ENCODE measurements around the gene HMGN3.
"Not testable (repeated sequence)": the region's sequence is repeated elsewhere in the genome, so short reads cannot be mapped to it uniquely, and the experiment has no call there.

HMGN3 gene

DNA sequence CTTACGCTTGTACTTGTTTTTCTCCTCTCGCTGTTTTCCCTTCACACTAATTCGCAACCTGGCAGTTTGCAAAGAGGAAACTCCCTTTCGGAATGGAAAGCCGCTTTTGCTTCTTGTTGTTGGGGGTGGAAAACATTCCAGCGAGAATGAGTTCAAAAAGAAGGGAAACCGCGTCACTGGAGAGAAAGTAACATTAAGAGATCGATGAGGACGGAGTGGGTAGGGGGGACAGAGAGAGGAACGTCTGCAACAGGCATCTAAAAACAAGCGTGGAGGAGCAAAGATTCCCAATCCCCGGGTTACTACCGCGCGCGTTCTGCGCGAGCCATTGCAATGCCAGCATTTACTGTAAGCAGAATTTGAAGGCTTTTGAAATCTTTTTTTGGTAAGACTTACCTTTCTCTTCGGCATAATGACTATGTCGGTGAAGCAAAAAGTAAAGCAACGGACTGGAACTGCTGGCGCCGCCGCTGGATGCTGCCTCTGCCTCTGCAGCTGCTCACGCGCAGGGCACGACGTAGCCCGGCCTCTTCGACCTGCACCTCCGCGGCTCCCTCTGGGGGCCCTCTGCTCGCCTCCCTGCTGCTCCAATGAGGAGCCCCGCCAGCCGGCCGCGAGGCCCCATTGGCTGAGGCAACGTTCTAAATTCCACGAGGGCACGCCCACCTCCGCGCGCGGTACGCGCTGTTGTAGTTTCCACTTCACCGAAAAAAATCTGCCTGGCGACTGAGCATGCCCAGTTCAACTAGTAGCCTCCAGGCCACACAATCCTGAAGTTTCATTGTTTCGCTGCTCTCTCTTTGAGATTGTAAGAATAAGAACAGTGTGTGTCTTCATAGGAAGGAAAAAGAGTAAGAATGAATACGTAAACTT is at the start of gene HMGN3:
HMGN3 (minus strand) TSS at position 533 of the 873 bp plus-strand sequence.
- H3K4me1 ChIP-seq (ENCODE audit: control insufficient read depth in 1 of 2, insufficient read depth in 2 of 2, low read length in 2 of 2): peaks cover 0 to 15% of the 10 kb centered on the region in 2 donors
- H3K27me3 ChIP-seq (ENCODE audit: low read depth, low read length): no peaks in the 10 kb centered on the region
- H3K9me3 ChIP-seq (ENCODE audit: control insufficient read depth in 1 of 2, low read length in 2 of 2): no peaks in the 10 kb centered on the region
- H3K27ac ChIP-seq (ENCODE audit: low read length): peak within 1 kb of the TSS; percentile 97
- no peaks in the 10 kb centered on the region for H3K36me3 ChIP-seq (ENCODE audit: control insufficient read depth in 1 of 2, insufficient read depth in 2 of 2, low read length in 2 of 2)
- H3K4me3 ChIP-seq (ENCODE audit: low read depth in 1 of 2, low read length in 2 of 2): peak within 1 kb of the TSS; percentile 92 to 100

DNA sequence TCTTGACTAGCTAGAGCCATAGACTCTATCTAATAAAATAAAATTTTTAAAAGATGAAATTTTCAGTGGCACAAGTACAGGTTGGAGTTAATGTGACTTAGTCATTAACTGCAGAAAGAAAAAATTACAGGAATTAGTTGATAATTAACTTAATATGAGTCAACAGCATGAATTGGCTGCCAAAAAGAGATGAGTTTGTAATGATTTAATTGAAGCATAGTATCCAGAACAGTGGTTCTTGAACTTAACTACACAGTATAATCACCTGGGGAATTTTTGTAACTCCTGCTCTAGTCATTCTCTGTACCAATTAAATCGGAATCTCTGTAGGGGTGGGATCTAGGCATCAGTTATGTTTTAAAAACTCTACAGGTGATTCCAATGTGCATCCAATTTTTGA is 46.3 kb upstream of the HMGN3 start:
- no peaks in the 10 kb centered on the region for H3K36me3 ChIP-seq (ENCODE audit: control insufficient read depth in 1 of 2, insufficient read depth in 2 of 2, low read length in 2 of 2)
- no peak overlapping the region for H3K27ac ChIP-seq (ENCODE audit: low read length)
- no peaks in the 10 kb centered on the region for H3K4me1 ChIP-seq (ENCODE audit: control insufficient read depth in 1 of 2, insufficient read depth in 2 of 2, low read length in 2 of 2)

GRCh38 chr6:79277109-79277508 is 42.6 kb upstream of the HMGN3 start:
- Histone ChIP-seq H3K4me1 (ENCODE audit: control insufficient read depth in 1 of 2, insufficient read depth in 2 of 2, low read length in 2 of 2) (no peaks in the 10 kb centered on the region), H3K9me3 (ENCODE audit: control insufficient read depth in 1 of 2, low read length in 2 of 2) (peaks cover 0 to 9% of the 10 kb centered on the region in 2 donors), H3K27me3 (ENCODE audit: low read depth, low read length) (no peaks in the 10 kb centered on the region), H3K36me3 (ENCODE audit: control insufficient read depth in 1 of 2, insufficient read depth in 2 of 2, low read length in 2 of 2) (no peaks in the 10 kb centered on the region), H3K27ac (ENCODE audit: low read length) (no peak overlapping the region), H3K4me3 (ENCODE audit: low read depth in 1 of 2, low read length in 2 of 2) (no peak overlapping the region)

More for the DNA sequence above, 46.3 kb upstream of the HMGN3 start:
- Histone ChIP-seq H3K9me3 (ENCODE audit: control insufficient read depth in 1 of 2, low read length in 2 of 2) (peaks cover 0 to 12% of the 10 kb centered on the region in 2 donors), H3K27me3 (ENCODE audit: low read depth, low read length) (no peaks in the 10 kb centered on the region), H3K4me3 (ENCODE audit: low read depth in 1 of 2, low read length in 2 of 2) (no peak overlapping the region)

GRCh38 chr6:79269877-79270276 is 35.4 kb upstream of the HMGN3 start:
- Histone ChIP-seq H3K36me3 (ENCODE audit: control insufficient read depth in 1 of 2, insufficient read depth in 2 of 2, low read length in 2 of 2) (no peaks in the 10 kb centered on the region), H3K27me3 (ENCODE audit: low read depth, low read length) (no peaks in the 10 kb centered on the region), H3K9me3 (ENCODE audit: control insufficient read depth in 1 of 2, low read length in 2 of 2) (no peaks in the 10 kb centered on the region), H3K27ac (ENCODE audit: low read length) (no peak overlapping the region), H3K4me1 (ENCODE audit: control insufficient read depth in 1 of 2, insufficient read depth in 2 of 2, low read length in 2 of 2) (peaks cover 0 to 5% of the 10 kb centered on the region in 2 donors), H3K4me3 (ENCODE audit: low read depth in 1 of 2, low read length in 2 of 2) (no peak overlapping the region)

- Histone ChIP-seq H3K36me3 (ENCODE audit: control insufficient read depth in 1 of 2, insufficient read depth in 2 of 2, low read length in 2 of 2) (no peaks in the 10 kb centered on the region), H3K27me3 (ENCODE audit: low read depth, low read length) (no peaks in the 10 kb centered on the region), H3K9me3 (ENCODE audit: control insufficient read depth in 1 of 2, low read length in 2 of 2) (no peaks in the 10 kb centered on the region), H3K4me1 (ENCODE audit: control insufficient read depth in 1 of 2, insufficient read depth in 2 of 2, low read length in 2 of 2) (peaks cover 0 to 11% of the 10 kb centered on the region in 2 donors), H3K4me3 (ENCODE audit: low read depth in 1 of 2, low read length in 2 of 2) (no peak overlapping the region), H3K27ac (ENCODE audit: low read length) (no peak overlapping the region)
Measured at GRCh38 chr6:79267128-79267527, 32.6 kb upstream of the HMGN3 start.

DNA sequence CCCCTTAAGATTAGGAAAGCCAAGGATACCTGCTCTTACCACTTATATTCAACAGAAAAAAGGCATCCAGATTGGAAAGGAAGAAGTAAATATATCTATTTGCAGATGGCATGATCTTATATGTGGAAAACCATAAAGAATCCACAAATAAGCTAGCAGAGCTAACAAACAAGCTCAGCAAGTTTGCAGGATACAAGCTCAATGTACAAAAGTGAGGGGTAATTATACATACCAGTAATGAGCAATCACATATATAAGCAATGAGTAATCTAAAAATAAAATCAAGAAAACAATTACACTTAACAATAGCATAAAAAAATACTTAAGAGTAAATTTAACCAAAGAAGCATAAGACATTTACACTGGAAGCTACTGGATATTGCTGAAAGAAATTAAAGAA is 31.6 kb upstream of the HMGN3 start:
- no peaks in the 10 kb centered on the region for H3K9me3 ChIP-seq (ENCODE audit: control insufficient read depth in 1 of 2, low read length in 2 of 2)

GRCh38 chr6:79263359-79263758 is 28.9 kb upstream of the HMGN3 start:
- Histone ChIP-seq H3K4me3 (ENCODE audit: low read depth in 1 of 2, low read length in 2 of 2) (no peak overlapping the region), H3K36me3 (ENCODE audit: control insufficient read depth in 1 of 2, insufficient read depth in 2 of 2, low read length in 2 of 2) (no peaks in the 10 kb centered on the region), H3K27me3 (ENCODE audit: low read depth, low read length) (no peaks in the 10 kb centered on the region), H3K9me3 (ENCODE audit: control insufficient read depth in 1 of 2, low read length in 2 of 2) (peaks cover 0 to 4% of the 10 kb centered on the region in 2 donors), H3K4me1 (ENCODE audit: control insufficient read depth in 1 of 2, insufficient read depth in 2 of 2, low read length in 2 of 2) (peaks cover 0 to 6% of the 10 kb centered on the region in 2 donors), H3K27ac (ENCODE audit: low read length) (no peak overlapping the region)

More for the DNA sequence above, 31.6 kb upstream of the HMGN3 start:
- Histone ChIP-seq H3K4me1 (ENCODE audit: control insufficient read depth in 1 of 2, insufficient read depth in 2 of 2, low read length in 2 of 2) (peaks cover 0 to 11% of the 10 kb centered on the region in 2 donors), H3K27ac (ENCODE audit: low read length) (no peak overlapping the region), H3K4me3 (ENCODE audit: low read depth in 1 of 2, low read length in 2 of 2) (no peak overlapping the region), H3K27me3 (ENCODE audit: low read depth, low read length) (no peaks in the 10 kb centered on the region), H3K36me3 (ENCODE audit: control insufficient read depth in 1 of 2, insufficient read depth in 2 of 2, low read length in 2 of 2) (no peaks in the 10 kb centered on the region)

GRCh38 chr6:79261666-79262065 is 27.2 kb upstream of the HMGN3 start:
- peaks cover 0 to 6% of the 10 kb centered on the region in 2 donors for H3K4me1 ChIP-seq (ENCODE audit: control insufficient read depth in 1 of 2, insufficient read depth in 2 of 2, low read length in 2 of 2)
- peaks cover 0 to 4% of the 10 kb centered on the region in 2 donors for H3K9me3 ChIP-seq (ENCODE audit: control insufficient read depth in 1 of 2, low read length in 2 of 2)
- H3K27me3 ChIP-seq (ENCODE audit: low read depth, low read length): no peaks in the 10 kb centered on the region
- H3K4me3 ChIP-seq (ENCODE audit: low read depth in 1 of 2, low read length in 2 of 2): no peak overlapping the region
- no peaks in the 10 kb centered on the region for H3K36me3 ChIP-seq (ENCODE audit: control insufficient read depth in 1 of 2, insufficient read depth in 2 of 2, low read length in 2 of 2)
- no peak overlapping the region for H3K27ac ChIP-seq (ENCODE audit: low read length)

DNA sequence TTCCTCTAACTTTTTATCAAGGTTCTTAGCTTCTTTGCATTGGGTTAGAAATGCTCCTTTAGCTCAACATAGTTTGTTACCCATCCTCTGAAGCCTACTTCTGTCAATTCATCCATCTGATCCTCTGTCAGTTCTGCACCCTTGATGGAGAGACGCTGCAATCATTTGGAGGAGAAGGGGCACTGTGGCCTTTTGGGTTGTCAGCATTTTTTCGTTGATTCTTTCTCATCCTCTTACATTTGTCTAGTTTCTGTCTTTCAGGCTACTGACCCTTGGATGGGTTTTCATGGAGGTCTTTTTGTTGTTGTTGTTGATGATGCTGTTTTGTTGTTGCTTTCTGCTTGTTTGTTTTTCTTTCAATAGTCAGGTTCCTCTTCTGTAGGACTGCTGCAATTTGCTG is 26.3 kb upstream of the HMGN3 start:
- no peak overlapping the region for H3K4me3 ChIP-seq (ENCODE audit: low read depth in 1 of 2, low read length in 2 of 2)
- peaks cover 0 to 6% of the 10 kb centered on the region in 2 donors for H3K4me1 ChIP-seq (ENCODE audit: control insufficient read depth in 1 of 2, insufficient read depth in 2 of 2, low read length in 2 of 2)
- H3K36me3 ChIP-seq (ENCODE audit: control insufficient read depth in 1 of 2, insufficient read depth in 2 of 2, low read length in 2 of 2): no peaks in the 10 kb centered on the region
- no peak overlapping the region for H3K27ac ChIP-seq (ENCODE audit: low read length)
- peaks cover 0 to 4% of the 10 kb centered on the region in 2 donors for H3K9me3 ChIP-seq (ENCODE audit: control insufficient read depth in 1 of 2, low read length in 2 of 2)
- H3K27me3 ChIP-seq (ENCODE audit: low read depth, low read length): no peaks in the 10 kb centered on the region

DNA sequence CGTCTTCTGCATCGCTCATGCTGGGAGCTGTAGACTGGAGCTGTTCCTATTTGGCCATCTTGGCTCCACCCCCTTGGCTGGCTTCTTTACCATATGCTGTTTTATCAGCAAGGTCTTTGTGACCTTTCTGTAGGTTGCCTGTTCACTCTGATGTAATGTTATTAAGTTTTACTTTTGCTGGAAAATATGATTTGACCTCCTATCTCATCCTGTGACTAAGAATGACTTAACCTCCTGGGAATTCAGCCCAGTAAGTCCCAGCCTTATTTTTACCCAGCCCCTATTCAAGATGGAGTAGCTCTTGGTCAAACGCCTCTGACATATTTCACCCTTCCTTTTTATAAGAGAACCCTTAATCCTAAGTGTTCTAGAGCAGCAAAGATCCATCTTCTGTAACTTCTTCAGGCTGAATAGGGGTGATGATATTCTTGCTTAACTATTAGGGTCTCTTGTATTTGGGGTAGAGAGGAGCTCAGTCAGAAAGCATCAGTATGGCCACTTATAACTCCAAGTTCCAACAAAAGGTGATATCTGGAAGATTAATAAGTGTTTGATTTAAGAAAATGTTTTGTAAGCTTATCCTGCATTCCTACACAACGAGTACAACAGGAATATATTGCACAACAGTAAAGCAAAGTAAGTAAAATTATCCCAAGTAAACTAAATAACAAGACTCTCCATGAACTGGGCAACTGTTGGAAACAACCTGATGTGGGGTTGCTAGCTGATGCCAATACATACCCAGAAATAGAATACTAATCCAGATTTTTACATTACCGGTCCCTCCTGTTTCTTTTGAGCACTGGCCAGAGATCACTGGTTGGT is 23.1 kb upstream of the HMGN3 start:
- H3K27me3 ChIP-seq (ENCODE audit: low read depth, low read length): no peaks in the 10 kb centered on the region
- H3K36me3 ChIP-seq (ENCODE audit: control insufficient read depth in 1 of 2, insufficient read depth in 2 of 2, low read length in 2 of 2): no peaks in the 10 kb centered on the region
- no peak overlapping the region for H3K4me3 ChIP-seq (ENCODE audit: low read depth in 1 of 2, low read length in 2 of 2)
- no peak overlapping the region for H3K27ac ChIP-seq (ENCODE audit: low read length)
- no peaks in the 10 kb centered on the region for H3K4me1 ChIP-seq (ENCODE audit: control insufficient read depth in 1 of 2, insufficient read depth in 2 of 2, low read length in 2 of 2)
- H3K9me3 ChIP-seq (ENCODE audit: control insufficient read depth in 1 of 2, low read length in 2 of 2): peaks cover 0 to 4% of the 10 kb centered on the region in 2 donors

GRCh38 chr6:79256770-79257169 is 22.3 kb upstream of the HMGN3 start:
- H3K4me1 ChIP-seq (ENCODE audit: control insufficient read depth in 1 of 2, insufficient read depth in 2 of 2, low read length in 2 of 2); H3K9me3 ChIP-seq (ENCODE audit: control insufficient read depth in 1 of 2, low read length in 2 of 2); H3K27me3 ChIP-seq (ENCODE audit: low read depth, low read length); H3K4me3 ChIP-seq (ENCODE audit: low read depth in 1 of 2, low read length in 2 of 2); H3K36me3 ChIP-seq (ENCODE audit: control insufficient read depth in 1 of 2, insufficient read depth in 2 of 2, low read length in 2 of 2); H3K27ac ChIP-seq (ENCODE audit: low read length): not testable (repeated sequence)
